ENCODE data around the gene ELK3. TPM values are rescaled to one million over a fixed set of nuclear protein-coding genes. Genes with fewer than 3 reads are reported as not detected.

ELK3 gene
- total and polyA plus RNA-seq, 12 donors, result 6.6 to 33.6 (median 18.7) TPM

GRCh38 chr12:96230646-96231045, 36.5 kb downstream of the ELK3 start:
- Histone ChIP-seq H3K27ac (no peak overlapping the region), H3K4me3 (no peak overlapping the region), H3K9me3 (replicated peaks in 1 of 3) (no peaks in the 10 kb centered on the region), H3K27me3 (no peaks in the 10 kb centered on the region), H3K4me1 (replicated peaks in 1 of 2) (peaks cover 0 to 23% of the 10 kb centered on the region in 2 donors), H3K36me3 (replicated peaks in 1 of 2) (no peaks in the 10 kb centered on the region)
- DNase-seq, result no peak
- 85 to 95% (median 93%) methylated on average over 12 to 13 of the region's 13 CpGs for WGBS, 4 donors
- intact Hi-C loops (cut with DNase I), result no loop called here
- TF ChIP-seq POLR2A (IDR thresholded peaks at IDR 0.05), result no peak
- TF ChIP-seq, protein P1, sequence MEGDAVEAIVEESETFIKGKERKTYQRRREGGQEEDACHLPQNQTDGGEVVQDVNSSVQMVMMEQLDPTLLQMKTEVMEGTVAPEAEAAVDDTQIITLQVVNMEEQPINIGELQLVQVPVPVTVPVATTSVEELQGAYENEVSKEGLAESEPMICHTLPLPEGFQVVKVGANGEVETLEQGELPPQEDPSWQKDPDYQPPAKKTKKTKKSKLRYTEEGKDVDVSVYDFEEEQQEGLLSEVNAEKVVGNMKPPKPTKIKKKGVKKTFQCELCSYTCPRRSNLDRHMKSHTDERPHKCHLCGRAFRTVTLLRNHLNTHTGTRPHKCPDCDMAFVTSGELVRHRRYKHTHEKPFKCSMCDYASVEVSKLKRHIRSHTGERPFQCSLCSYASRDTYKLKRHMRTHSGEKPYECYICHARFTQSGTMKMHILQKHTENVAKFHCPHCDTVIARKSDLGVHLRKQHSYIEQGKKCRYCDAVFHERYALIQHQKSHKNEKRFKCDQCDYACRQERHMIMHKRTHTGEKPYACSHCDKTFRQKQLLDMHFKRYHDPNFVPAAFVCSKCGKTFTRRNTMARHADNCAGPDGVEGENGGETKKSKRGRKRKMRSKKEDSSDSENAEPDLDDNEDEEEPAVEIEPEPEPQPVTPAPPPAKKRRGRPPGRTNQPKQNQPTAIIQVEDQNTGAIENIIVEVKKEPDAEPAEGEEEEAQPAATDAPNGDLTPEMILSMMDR (IDR thresholded peaks at IDR 0.05), result no peak

DNA sequence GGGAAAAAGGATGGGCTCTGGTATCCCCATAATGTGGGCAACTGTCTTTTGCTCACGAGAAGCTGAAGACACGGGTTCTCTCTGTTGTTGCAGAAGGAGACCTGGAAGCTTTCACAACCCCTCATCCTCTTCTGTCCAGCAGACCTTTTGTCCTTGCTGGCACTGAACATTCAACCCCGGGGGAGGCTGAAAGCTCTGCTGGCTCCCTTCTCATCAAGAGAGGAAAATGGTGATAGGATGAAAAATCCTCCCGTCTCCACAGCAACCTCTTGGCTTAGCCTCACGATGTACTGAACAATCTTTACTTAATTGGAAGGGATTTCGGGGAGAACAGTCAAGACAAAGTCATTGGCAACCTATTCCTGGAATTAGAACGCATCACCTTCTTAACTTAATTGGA, 39.0 kb downstream of the ELK3 start:
- 68 to 83% (median 76%) methylated on average over 6 to 7 of the region's 7 CpGs for WGBS, 4 donors
- H3K27ac ChIP-seq, result peak overlapping the region in 2 of 5 donors; percentile 85 to 88
- H3K36me3 ChIP-seq (replicated peaks in 1 of 2), result no peaks in the 10 kb centered on the region
- no peaks in the 10 kb centered on the region for H3K9me3 ChIP-seq (replicated peaks in 1 of 3)
- H3K4me3 ChIP-seq, result no peak overlapping the region
- no peak for DNase-seq
- intact Hi-C loops (cut with DNase I), result no loop called here
- H3K27me3 ChIP-seq, result no peaks in the 10 kb centered on the region
- TF ChIP-seq, protein P1 (IDR thresholded peaks at IDR 0.05), result no peak
- no peak for TF ChIP-seq POLR2A (IDR thresholded peaks at IDR 0.05)
- H3K4me1 ChIP-seq (replicated peaks in 1 of 2), result peaks cover 9 to 43% of the 10 kb centered on the region in 2 donors

- TF ChIP-seq, protein P1 (IDR thresholded peaks at IDR 0.05), result no peak
- no peak for TF ChIP-seq POLR2A (IDR thresholded peaks at IDR 0.05)
- H3K4me3 ChIP-seq, result no peak overlapping the region
- 46 to 86% (median 63%) methylated on average over 4 to 15 of the region's 15 CpGs for WGBS, 4 donors
Observed at GRCh38 chr12:96233939-96234461, 39.8 kb downstream of the ELK3 start.

GRCh38 chr12:96234591-96235483, 40.7 kb downstream of the ELK3 start:
- intact Hi-C loops (cut with DNase I), result no loop called here

More at GRCh38 chr12:96233939-96234461, 39.8 kb downstream of the ELK3 start:
- DNase-seq, result peak; percentile 66 to 96 (median 83)
- Histone ChIP-seq H3K36me3 (replicated peaks in 1 of 2) (no peaks in the 10 kb centered on the region), H3K27ac (peak overlapping the region in 3 of 5 donors; percentile 55 to 88 (median 85)), H3K4me1 (replicated peaks in 1 of 2) (peaks cover 10 to 51% of the 10 kb centered on the region in 2 donors), H3K9me3 (replicated peaks in 1 of 3) (no peaks in the 10 kb centered on the region), H3K27me3 (no peaks in the 10 kb centered on the region)
- intact Hi-C loops (cut with DNase I), result no loop called here

More at GRCh38 chr12:96234591-96235483, 40.7 kb downstream of the ELK3 start:
- Histone ChIP-seq H3K36me3 (replicated peaks in 1 of 2) (no peaks in the 10 kb centered on the region), H3K9me3 (replicated peaks in 1 of 3) (no peaks in the 10 kb centered on the region), H3K4me1 (replicated peaks in 1 of 2) (peaks cover 10 to 58% of the 10 kb centered on the region in 2 donors), H3K4me3 (no peak overlapping the region), H3K27ac (peak overlapping the region in 2 of 5 donors; percentile 74 to 85), H3K27me3 (no peaks in the 10 kb centered on the region)
- TF ChIP-seq, protein P1 (IDR thresholded peaks at IDR 0.05), result no peak
- TF ChIP-seq POLR2A (IDR thresholded peaks at IDR 0.05), result no peak
- DNase-seq, result no peak
- 85 to 94% (median 88%) methylated on average over 22 of the region's 22 CpGs for WGBS, 4 donors

Data from adrenal gland (tissue), 12 donors.